Measurements from ENCODE around the gene TAS2R60. TPM values are rescaled to one million over a fixed set of nuclear protein-coding genes. Genes with fewer than 3 reads are reported as not detected.
"Not testable (repeated sequence)": the region's sequence is repeated elsewhere in the genome, so short reads cannot be mapped to it uniquely, and the experiment has no call there.

The TAS2R60 gene
- polyA plus RNA-seq, 1 donor from 2014 or later: not detected

DNA sequence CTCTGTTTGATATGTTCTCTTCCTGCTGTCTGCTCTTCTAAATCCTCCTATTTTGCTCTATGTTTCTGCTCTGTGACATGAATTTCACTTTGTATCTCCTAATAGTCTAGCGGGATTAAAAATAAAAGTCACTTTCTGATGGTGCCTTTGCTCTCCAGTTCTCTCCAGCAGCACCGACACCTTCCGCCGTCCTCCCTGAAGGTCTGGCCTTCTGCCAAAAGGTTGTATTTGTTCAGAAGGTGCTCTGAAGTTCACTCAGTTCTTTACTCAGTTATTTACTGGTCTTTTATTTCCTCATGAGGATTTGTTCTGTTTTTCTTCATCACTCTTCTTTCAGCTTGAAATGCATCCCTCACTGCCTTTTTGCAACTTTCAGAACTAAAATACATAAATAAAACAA lies 23.4 kb upstream of the TAS2R60 start:
- H3K9me3 ChIP-seq (ENCODE audit: low read length): peaks cover 7% of the 10 kb centered on the region
- no peaks in the 10 kb centered on the region for H4K20me1 ChIP-seq (ENCODE audit: insufficient read depth)
- no peaks in the 10 kb centered on the region for H3K9me2 ChIP-seq (ENCODE audit: insufficient read depth, low read length)
- no peak overlapping the region for H2AFZ ChIP-seq (ENCODE audit: low read depth, low read length)
- H3K9ac ChIP-seq (ENCODE audit: low read length): no peak overlapping the region
- TF ChIP-seq, protein P1, sequence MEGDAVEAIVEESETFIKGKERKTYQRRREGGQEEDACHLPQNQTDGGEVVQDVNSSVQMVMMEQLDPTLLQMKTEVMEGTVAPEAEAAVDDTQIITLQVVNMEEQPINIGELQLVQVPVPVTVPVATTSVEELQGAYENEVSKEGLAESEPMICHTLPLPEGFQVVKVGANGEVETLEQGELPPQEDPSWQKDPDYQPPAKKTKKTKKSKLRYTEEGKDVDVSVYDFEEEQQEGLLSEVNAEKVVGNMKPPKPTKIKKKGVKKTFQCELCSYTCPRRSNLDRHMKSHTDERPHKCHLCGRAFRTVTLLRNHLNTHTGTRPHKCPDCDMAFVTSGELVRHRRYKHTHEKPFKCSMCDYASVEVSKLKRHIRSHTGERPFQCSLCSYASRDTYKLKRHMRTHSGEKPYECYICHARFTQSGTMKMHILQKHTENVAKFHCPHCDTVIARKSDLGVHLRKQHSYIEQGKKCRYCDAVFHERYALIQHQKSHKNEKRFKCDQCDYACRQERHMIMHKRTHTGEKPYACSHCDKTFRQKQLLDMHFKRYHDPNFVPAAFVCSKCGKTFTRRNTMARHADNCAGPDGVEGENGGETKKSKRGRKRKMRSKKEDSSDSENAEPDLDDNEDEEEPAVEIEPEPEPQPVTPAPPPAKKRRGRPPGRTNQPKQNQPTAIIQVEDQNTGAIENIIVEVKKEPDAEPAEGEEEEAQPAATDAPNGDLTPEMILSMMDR (IDR thresholded peaks at IDR 0.05; ENCODE audit: poor library complexity, severe bottlenecking): no peak
- no peak for TF ChIP-seq EP300 (conservative IDR thresholded peaks at IDR 0.05; ENCODE audit: poor library complexity, severe bottlenecking)
- TF ChIP-seq MXI1 (conservative IDR thresholded peaks at IDR 0.05; ENCODE audit: poor library complexity, severe bottlenecking): no peak
- TF ChIP-seq RAD21 (conservative IDR thresholded peaks at IDR 0.05): no peak
- TF ChIP-seq, protein P2, sequence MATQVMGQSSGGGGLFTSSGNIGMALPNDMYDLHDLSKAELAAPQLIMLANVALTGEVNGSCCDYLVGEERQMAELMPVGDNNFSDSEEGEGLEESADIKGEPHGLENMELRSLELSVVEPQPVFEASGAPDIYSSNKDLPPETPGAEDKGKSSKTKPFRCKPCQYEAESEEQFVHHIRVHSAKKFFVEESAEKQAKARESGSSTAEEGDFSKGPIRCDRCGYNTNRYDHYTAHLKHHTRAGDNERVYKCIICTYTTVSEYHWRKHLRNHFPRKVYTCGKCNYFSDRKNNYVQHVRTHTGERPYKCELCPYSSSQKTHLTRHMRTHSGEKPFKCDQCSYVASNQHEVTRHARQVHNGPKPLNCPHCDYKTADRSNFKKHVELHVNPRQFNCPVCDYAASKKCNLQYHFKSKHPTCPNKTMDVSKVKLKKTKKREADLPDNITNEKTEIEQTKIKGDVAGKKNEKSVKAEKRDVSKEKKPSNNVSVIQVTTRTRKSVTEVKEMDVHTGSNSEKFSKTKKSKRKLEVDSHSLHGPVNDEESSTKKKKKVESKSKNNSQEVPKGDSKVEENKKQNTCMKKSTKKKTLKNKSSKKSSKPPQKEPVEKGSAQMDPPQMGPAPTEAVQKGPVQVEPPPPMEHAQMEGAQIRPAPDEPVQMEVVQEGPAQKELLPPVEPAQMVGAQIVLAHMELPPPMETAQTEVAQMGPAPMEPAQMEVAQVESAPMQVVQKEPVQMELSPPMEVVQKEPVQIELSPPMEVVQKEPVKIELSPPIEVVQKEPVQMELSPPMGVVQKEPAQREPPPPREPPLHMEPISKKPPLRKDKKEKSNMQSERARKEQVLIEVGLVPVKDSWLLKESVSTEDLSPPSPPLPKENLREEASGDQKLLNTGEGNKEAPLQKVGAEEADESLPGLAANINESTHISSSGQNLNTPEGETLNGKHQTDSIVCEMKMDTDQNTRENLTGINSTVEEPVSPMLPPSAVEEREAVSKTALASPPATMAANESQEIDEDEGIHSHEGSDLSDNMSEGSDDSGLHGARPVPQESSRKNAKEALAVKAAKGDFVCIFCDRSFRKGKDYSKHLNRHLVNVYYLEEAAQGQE (IDR thresholded peaks at IDR 0.05; ENCODE audit: borderline replicate concordance): no peak
- no peak for TF ChIP-seq SMC3 (conservative IDR thresholded peaks at IDR 0.05; ENCODE audit: poor library complexity)
- TF ChIP-seq TAF1 (IDR thresholded peaks at IDR 0.05; ENCODE audit: low read depth): no peak
- TF ChIP-seq POLR2AphosphoS5 (IDR thresholded peaks at IDR 0.05): no peak
- TF ChIP-seq EZH2 (IDR thresholded peaks at IDR 0.05; ENCODE audit: borderline replicate concordance, insufficient read depth, low read length, poor library complexity, severe bottlenecking): no peak
- no peaks in the 10 kb centered on the region for H3K79me2 ChIP-seq (replicated peaks; ENCODE audit: insufficient read depth, low read length)
- no peak overlapping the region for H3K4me3 ChIP-seq (ENCODE audit: low read length)
- no peaks in the 10 kb centered on the region for H3F3A ChIP-seq (ENCODE audit: insufficient read depth, low read length, poor library complexity, severe bottlenecking)
- no peak overlapping the region for H3K4me2 ChIP-seq (ENCODE audit: low read length)
- H3K36me3 ChIP-seq (ENCODE audit: insufficient read depth, low read length): no peaks in the 10 kb centered on the region
- no peak overlapping the region for H3K27ac ChIP-seq (ENCODE audit: low read length)
- no peaks in the 10 kb centered on the region for H3K27me3 ChIP-seq (ENCODE audit: insufficient read depth, low read depth, low read length)

DNA sequence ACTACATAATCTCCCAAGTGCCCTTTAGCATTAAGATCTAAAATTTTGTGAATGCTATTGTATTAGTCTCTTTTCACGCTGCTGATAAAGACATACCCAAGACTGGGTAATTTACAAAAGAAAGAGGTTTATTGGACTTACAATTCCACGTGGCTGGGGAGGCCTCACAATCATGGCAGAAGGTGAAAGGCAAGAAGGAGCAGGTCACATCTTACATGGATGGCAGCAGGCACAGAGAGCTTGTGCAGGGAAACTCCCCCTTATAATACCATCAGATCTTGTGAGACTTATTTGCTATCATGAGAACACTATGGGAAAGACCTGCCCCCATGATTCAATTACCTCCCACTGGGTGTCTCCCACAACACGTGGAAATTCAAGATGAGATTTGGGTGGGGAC lies 22.6 kb upstream of the TAS2R60 start:
- not testable (repeated sequence) for H3K4me3 ChIP-seq (ENCODE audit: low read length); H3K27me3 ChIP-seq (ENCODE audit: insufficient read depth, low read depth, low read length); H3K36me3 ChIP-seq (ENCODE audit: insufficient read depth, low read length); H3K27ac ChIP-seq (ENCODE audit: low read length); H3F3A ChIP-seq (ENCODE audit: insufficient read depth, low read length, poor library complexity, severe bottlenecking); H2AFZ ChIP-seq (ENCODE audit: low read depth, low read length); H3K4me2 ChIP-seq (ENCODE audit: low read length); H3K9me2 ChIP-seq (ENCODE audit: insufficient read depth, low read length); H4K20me1 ChIP-seq (ENCODE audit: insufficient read depth); H3K9me3 ChIP-seq (ENCODE audit: low read length); H3K9ac ChIP-seq (ENCODE audit: low read length); H3K79me2 ChIP-seq (replicated peaks; ENCODE audit: insufficient read depth, low read length)

DNA sequence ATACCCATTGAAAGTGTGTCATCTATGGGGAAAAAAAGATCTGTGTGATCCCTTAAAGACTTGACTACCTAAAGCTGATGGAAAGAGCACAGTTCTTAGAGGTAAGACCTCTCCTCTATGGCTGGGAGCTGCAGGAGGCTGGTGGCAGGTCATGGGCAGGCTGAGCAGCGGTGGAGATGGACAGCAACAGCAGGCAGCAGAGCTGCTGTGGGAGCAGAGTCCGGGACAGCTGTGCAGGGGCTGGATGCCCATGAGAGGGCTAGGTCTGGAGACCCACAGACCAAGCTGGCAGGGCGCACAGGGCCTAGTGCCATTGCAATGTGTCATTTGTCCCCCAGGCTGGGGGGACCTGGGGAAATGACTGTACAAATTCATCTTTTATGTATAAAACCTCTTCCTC lies 21.2 kb upstream of the TAS2R60 start:
- Histone ChIP-seq H3K36me3 (ENCODE audit: insufficient read depth, low read length) (no peaks in the 10 kb centered on the region), H4K20me1 (ENCODE audit: insufficient read depth) (no peaks in the 10 kb centered on the region), H3K4me3 (ENCODE audit: low read length) (no peak overlapping the region), H3K27ac (ENCODE audit: low read length) (no peak overlapping the region), H3K9me3 (ENCODE audit: low read length) (peaks cover 7% of the 10 kb centered on the region), H3K27me3 (ENCODE audit: insufficient read depth, low read depth, low read length) (no peaks in the 10 kb centered on the region), H3K9ac (ENCODE audit: low read length) (no peak overlapping the region), H2AFZ (ENCODE audit: low read depth, low read length) (no peak overlapping the region), H3K4me2 (ENCODE audit: low read length) (no peak overlapping the region), H3K9me2 (ENCODE audit: insufficient read depth, low read length) (no peaks in the 10 kb centered on the region), H3K79me2 (replicated peaks; ENCODE audit: insufficient read depth, low read length) (no peaks in the 10 kb centered on the region), H3F3A (ENCODE audit: insufficient read depth, low read length, poor library complexity, severe bottlenecking) (no peaks in the 10 kb centered on the region)
- TF ChIP-seq RAD21 (conservative IDR thresholded peaks at IDR 0.05) (no peak), EZH2 (IDR thresholded peaks at IDR 0.05; ENCODE audit: borderline replicate concordance, insufficient read depth, low read length, poor library complexity, severe bottlenecking) (no peak), SMC3 (conservative IDR thresholded peaks at IDR 0.05; ENCODE audit: poor library complexity) (no peak), EP300 (conservative IDR thresholded peaks at IDR 0.05; ENCODE audit: poor library complexity, severe bottlenecking) (no peak), POLR2AphosphoS5 (IDR thresholded peaks at IDR 0.05) (no peak), TAF1 (IDR thresholded peaks at IDR 0.05; ENCODE audit: low read depth) (no peak), MXI1 (conservative IDR thresholded peaks at IDR 0.05; ENCODE audit: poor library complexity, severe bottlenecking) (no peak)
- TF ChIP-seq, protein P1 (IDR thresholded peaks at IDR 0.05; ENCODE audit: poor library complexity, severe bottlenecking): no peak
- TF ChIP-seq, protein P2 (IDR thresholded peaks at IDR 0.05; ENCODE audit: borderline replicate concordance): no peak
